WERI-Rb-1 (cell line): ENCODE measurements around the gene S100B.

Experiments
- DNase-seq: peaks from one replicate; pipeline ENCODE4 v3.0.0-alpha.2; 2020
- H3K27ac ChIP-seq: fragments of 250-450 bp; sonication (Bioruptor Pico); 2 replicates; pipeline ENCODE4 v1.5.1; 2020; ENCODE audit warnings: mild to moderate bottlenecking, moderate library complexity
- H3K27me3 ChIP-seq: fragments of 250-450 bp; sonication (Bioruptor Pico); 2 replicates; pipeline ENCODE4 v1.5.1; 2021; ENCODE audit warnings: mild to moderate bottlenecking, low read depth, moderate library complexity; ENCODE audit not compliant: insufficient read depth, severe bottlenecking
- H3K36me3 ChIP-seq: fragments of 250-450 bp; sonication (Bioruptor Pico); 2 replicates; pipeline ENCODE4 v1.5.1; 2020; ENCODE audit warnings: mild to moderate bottlenecking, moderate library complexity
- H3K4me3 ChIP-seq: 2 replicates; pipeline ENCODE4 v1.5.1; 2011; ENCODE audit warnings: low read depth, mild to moderate bottlenecking, control low read depth, low read length
- H3K9me3 ChIP-seq: fragments of 250-450 bp; sonication (Bioruptor Pico); 2 replicates; pipeline ENCODE4 v1.5.1; 2021; ENCODE audit warnings: mild to moderate bottlenecking, moderate library complexity; ENCODE audit not compliant: severe bottlenecking
- TF ChIP-seq, protein P1 (sequence below): IDR thresholded peaks from 2 replicates; pipeline ENCODE4 v1.5.1; 2011; ENCODE audit warnings: low read depth, mild to moderate bottlenecking, control low read depth, inconsistent platforms, low read length

The S100B gene

DNA sequence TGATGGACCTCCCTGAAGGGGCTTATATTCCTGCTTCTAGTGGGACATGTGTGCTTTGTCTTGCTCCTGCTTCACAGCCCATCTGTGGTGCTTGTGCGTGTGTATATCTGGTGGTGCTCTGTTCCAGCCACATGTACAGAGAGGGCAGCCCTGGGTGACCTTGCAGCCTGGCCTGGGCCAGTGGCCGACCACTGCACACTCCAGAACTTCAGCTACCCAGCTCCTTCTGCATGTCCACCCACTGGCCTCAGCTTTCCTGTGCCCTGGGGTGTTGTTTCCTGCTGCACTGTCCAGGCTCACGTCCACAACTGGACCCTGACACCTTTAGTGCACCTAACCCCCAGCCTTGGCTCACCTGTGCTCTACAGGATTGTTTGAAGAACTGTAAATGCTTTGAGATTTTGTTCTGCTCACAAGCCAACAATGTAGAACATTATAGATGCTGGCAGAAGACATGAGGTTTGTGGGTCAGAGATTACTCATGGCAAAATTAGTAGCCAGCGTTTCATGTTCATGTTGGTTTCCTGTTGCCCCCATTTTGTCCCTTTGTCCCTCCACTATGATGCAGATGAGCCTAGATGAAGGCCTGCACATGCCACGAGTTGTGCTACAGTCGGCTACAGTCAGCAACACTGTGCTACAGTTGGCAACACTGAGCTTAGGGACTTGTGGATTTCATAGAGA, 5.3 kb upstream of the S100B start:
- H3K27ac ChIP-seq = no peak overlapping the region
- DNase-seq = no peak
- peaks cover 6% of the 10 kb centered on the region for H3K9me3 ChIP-seq
- no peaks in the 10 kb centered on the region for H3K27me3 ChIP-seq
- H3K4me3 ChIP-seq = no peak overlapping the region
- no peaks in the 10 kb centered on the region for H3K36me3 ChIP-seq
- TF ChIP-seq, protein P1, sequence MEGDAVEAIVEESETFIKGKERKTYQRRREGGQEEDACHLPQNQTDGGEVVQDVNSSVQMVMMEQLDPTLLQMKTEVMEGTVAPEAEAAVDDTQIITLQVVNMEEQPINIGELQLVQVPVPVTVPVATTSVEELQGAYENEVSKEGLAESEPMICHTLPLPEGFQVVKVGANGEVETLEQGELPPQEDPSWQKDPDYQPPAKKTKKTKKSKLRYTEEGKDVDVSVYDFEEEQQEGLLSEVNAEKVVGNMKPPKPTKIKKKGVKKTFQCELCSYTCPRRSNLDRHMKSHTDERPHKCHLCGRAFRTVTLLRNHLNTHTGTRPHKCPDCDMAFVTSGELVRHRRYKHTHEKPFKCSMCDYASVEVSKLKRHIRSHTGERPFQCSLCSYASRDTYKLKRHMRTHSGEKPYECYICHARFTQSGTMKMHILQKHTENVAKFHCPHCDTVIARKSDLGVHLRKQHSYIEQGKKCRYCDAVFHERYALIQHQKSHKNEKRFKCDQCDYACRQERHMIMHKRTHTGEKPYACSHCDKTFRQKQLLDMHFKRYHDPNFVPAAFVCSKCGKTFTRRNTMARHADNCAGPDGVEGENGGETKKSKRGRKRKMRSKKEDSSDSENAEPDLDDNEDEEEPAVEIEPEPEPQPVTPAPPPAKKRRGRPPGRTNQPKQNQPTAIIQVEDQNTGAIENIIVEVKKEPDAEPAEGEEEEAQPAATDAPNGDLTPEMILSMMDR = no peak

DNA sequence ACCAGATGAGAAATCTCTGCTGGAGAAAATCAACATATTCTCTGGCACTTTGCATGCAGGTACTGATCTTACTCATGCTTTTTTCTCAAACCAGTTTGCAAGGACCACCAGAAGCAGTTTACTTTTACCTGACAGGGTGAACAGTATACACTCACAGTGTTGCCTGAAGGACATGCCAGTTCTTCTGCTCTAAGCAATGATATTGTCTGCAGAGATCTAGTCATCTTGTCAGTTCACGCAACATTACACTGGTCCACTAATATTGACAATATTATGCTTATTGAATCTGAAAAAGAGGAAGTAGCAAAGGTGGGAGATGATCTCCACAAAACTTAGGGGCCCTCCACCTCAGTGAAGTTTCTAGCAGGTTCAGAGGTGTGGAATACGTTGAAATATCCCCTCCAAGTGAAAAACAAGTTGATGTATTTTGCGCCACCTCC, 3.8 kb upstream of the S100B start:
- TF ChIP-seq, protein P1 = no peak
- Histone ChIP-seq H3K4me3 (no peak overlapping the region), H3K36me3 (no peaks in the 10 kb centered on the region), H3K27ac (no peak overlapping the region), H3K27me3 (no peaks in the 10 kb centered on the region), H3K9me3 (peaks cover 6% of the 10 kb centered on the region)
- no peak for DNase-seq

DNA sequence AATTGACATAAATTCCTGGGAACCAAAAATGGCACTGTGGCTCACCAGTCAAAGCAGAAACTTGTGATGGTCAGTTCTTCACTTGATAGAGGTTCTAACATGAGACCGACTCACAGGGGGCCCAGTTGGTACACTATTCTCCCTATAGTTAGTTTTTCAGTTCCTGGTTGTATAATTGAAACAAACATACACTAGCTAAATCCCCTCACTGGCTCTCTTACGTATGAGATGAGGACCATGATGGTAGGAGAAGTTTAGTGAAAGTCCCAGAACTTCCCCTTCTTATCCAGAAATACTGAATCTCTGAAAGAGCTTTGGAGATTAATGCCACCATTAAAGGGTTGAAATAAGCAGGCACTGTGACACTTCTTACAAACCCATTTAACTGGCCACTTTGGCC, 2.8 kb upstream of the S100B start:
- H3K36me3 ChIP-seq = no peaks in the 10 kb centered on the region
- TF ChIP-seq, protein P1 = no peak
- no peak overlapping the region for H3K27ac ChIP-seq
- no peaks in the 10 kb centered on the region for H3K27me3 ChIP-seq
- no peak for DNase-seq
- H3K9me3 ChIP-seq = peaks cover 6% of the 10 kb centered on the region
- H3K4me3 ChIP-seq = no peak overlapping the region

DNA sequence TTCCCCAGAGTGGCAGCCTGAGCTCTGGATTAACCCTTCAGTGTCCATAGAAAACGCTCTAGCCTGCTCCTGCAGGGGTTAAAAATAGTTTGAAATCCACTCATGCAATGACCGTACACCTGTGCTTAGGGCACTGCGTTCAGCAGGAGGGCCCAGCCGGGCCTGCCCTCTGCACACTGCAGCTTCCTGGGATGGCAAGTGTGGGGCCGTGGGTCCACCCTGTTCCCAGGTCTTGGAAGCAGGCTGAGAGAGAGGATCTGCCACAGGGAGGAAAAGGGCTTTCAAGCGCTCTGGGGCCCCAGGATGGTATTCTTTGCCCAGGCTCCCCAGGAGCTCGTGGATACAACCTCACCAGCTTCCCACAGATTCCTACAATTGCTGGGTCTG, 1.5 kb upstream of the S100B start:
- H3K9me3 ChIP-seq = peaks cover 6% of the 10 kb centered on the region
- no peak overlapping the region for H3K27ac ChIP-seq

DNA sequence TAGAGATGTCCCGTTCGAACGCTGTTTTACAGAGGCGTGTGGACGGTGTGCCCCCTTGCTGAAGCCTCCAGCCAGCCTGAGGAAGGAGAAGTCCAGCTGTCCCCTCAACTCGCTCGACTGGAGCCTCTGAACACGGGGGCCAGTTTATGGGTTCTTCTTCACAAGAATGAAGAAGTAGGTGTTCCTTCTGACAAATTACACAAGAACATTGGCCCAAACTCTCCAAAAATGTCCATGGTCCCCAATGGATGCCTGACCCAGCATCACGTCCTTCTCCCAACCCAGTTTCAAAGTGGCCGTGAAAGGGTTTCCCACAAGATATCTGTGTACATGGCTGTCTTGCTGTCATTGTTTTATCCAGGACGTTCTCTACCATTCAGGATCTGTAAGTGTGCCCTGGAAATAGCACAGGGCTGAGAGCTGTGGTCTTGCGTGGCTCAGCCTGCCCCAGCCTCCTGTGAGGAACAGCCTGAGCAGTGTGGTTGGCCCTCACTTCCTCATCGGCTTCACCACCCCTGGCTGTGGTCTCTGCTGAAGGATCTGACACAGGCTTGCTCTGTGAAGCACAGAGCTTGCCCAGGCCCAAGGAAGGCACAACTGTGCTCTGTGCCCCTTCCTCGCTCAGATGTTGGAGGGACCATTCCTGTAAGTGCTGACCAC, 1.0 kb upstream of the S100B start:
- Histone ChIP-seq H3K36me3 (no peaks in the 10 kb centered on the region), H3K4me3 (no peak overlapping the region), H3K27ac (no peak overlapping the region), H3K27me3 (no peaks in the 10 kb centered on the region), H3K9me3 (peaks cover 5% of the 10 kb centered on the region)
- no peak for DNase-seq
- TF ChIP-seq, protein P1 = no peak

More for the DNA sequence above, 1.5 kb upstream of the S100B start:
- no peaks in the 10 kb centered on the region for H3K27me3 ChIP-seq
- no peak overlapping the region for H3K4me3 ChIP-seq
- no peaks in the 10 kb centered on the region for H3K36me3 ChIP-seq
- DNase-seq = no peak
- TF ChIP-seq, protein P1 = no peak
